ENCODE results near the gene LNPK. TPM values are rescaled to one million over a fixed set of nuclear protein-coding genes. Genes with fewer than 3 reads are reported as not detected.

LNPK gene, protein sequence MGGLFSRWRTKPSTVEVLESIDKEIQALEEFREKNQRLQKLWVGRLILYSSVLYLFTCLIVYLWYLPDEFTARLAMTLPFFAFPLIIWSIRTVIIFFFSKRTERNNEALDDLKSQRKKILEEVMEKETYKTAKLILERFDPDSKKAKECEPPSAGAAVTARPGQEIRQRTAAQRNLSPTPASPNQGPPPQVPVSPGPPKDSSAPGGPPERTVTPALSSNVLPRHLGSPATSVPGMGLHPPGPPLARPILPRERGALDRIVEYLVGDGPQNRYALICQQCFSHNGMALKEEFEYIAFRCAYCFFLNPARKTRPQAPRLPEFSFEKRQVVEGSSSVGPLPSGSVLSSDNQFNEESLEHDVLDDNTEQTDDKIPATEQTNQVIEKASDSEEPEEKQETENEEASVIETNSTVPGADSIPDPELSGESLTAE
- 10 to 100 TPM; 18.0 to 33.6 (median 25.7) TPM for total RNA-seq

DNA sequence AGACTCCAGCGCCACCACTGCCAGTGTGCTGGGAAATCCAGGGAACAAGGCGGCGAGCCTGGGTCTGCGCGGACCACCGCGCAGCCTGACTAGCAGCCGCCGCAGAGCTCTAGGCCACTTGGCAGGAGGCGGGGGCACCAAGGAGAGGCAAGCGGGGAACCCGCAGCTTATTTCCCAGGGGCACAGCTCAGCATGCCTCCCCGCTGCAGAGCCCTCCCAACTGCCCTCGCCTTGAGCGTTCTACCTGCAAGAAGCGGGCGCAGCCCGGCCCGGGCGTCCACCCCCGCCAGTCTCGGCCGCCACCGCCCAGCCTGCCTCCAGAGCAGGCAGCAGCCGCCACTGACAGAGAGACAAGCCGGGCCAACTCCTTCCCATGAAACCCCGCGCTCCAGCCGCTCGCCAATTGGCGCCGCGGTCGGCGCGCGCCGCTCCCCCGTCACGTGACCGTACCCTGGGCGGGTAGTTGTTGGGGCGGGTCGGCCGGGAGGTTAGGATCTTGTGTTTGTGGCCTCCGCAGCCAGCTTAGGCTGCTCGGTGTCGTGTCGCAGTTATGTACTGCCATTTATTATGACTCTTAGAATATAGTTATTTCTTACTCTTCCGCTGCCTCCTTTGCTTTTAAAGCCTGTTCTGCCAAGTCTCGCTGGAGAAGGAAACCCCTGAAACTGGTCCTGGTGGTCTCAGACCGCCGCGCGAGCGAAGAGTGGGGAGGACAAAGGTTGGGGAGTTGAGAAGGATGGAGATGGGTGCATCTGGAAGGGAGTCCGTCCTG, at the start of gene LNPK:
LNPK (minus strand) TSS at position 352 of the 772 bp plus-strand sequence. CDS start 6,683 bp downstream, outside the sequence.
- intact Hi-C loops (cut with DNase I; ENCODE audit: low total_unique reads): no loop called here
- in situ Hi-C loops (cut with MboI; ENCODE audit: low pct_ligation_motif_present in 1 of 4, low pct_unique_long_range_greater_than_20kb in 1 of 4, low sequenced_read_pairs in 3 of 4): no loop called here
- H3K36me3 ChIP-seq: no peaks in the 10 kb centered on the region
- 1% methylated on average over 44 of the region's 57 CpGs; no CpG with 5 or more reads in 1 of the 2 donors for WGBS, 2 donors (ENCODE audit: low coverage in 1 of 2)
- peak; percentile 96 for DNase-seq
- TF ChIP-seq POLR2AphosphoS5 (IDR thresholded peaks at IDR 0.05): peak; percentile 88 to 94 (median 94)
- TF ChIP-seq, protein P1, sequence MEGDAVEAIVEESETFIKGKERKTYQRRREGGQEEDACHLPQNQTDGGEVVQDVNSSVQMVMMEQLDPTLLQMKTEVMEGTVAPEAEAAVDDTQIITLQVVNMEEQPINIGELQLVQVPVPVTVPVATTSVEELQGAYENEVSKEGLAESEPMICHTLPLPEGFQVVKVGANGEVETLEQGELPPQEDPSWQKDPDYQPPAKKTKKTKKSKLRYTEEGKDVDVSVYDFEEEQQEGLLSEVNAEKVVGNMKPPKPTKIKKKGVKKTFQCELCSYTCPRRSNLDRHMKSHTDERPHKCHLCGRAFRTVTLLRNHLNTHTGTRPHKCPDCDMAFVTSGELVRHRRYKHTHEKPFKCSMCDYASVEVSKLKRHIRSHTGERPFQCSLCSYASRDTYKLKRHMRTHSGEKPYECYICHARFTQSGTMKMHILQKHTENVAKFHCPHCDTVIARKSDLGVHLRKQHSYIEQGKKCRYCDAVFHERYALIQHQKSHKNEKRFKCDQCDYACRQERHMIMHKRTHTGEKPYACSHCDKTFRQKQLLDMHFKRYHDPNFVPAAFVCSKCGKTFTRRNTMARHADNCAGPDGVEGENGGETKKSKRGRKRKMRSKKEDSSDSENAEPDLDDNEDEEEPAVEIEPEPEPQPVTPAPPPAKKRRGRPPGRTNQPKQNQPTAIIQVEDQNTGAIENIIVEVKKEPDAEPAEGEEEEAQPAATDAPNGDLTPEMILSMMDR (IDR thresholded peaks at IDR 0.05): no peak
- peak; percentile 91 for TF ChIP-seq POLR2A (IDR thresholded peaks at IDR 0.05)
- TF ChIP-seq EP300 (IDR thresholded peaks at IDR 0.05; ENCODE audit: low read depth): no peak
- H3K9me3 ChIP-seq: no peaks in the 10 kb centered on the region
- peaks cover 10 to 28% (median 16%) of the 10 kb centered on the region in 4 donors for H3K4me1 ChIP-seq
- H3K27ac ChIP-seq: peak within 1 kb of the TSS; percentile 91 to 95 (median 92)
- H3K27me3 ChIP-seq: no peaks in the 10 kb centered on the region
- peak within 1 kb of the TSS; percentile 64 to 92 (median 76) for H3K4me3 ChIP-seq

DNA sequence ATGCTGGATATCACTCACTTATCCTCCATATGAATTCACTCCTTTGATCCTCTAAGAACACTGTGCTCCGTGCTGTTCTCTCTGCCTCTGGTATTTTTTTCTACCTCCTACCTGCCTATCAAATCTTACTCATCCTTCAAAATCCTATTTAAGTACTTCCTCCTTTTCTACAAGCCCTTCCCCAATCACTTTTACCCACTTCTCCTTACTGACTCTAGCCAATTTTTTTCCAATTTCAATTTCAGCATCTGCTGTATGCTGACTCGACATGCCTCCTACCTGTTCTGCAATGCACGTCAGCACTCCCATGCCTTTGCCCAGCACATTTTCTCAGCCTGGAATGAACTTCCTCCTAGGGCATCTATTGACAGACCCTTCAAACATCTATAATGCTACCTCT, 37.3 kb upstream of the LNPK start:
- in situ Hi-C loops (cut with MboI; ENCODE audit: low pct_ligation_motif_present in 1 of 4, low pct_unique_long_range_greater_than_20kb in 1 of 4, low sequenced_read_pairs in 3 of 4): no loop called here
- WGBS, 2 donors (ENCODE audit: low coverage in 1 of 2): 57 to 58% methylated on average over 2 to 3 of the region's 3 CpGs
- peaks cover 6% of the 10 kb centered on the region for H3K27me3 ChIP-seq
- no peaks in the 10 kb centered on the region for H3K9me3 ChIP-seq
- no peak overlapping the region for H3K4me3 ChIP-seq
- H3K36me3 ChIP-seq: no peaks in the 10 kb centered on the region
- TF ChIP-seq, protein P1 (IDR thresholded peaks at IDR 0.05): no peak
- no peak for TF ChIP-seq POLR2AphosphoS5 (IDR thresholded peaks at IDR 0.05)
- no peak for TF ChIP-seq EP300 (IDR thresholded peaks at IDR 0.05; ENCODE audit: low read depth)
- no peak for TF ChIP-seq POLR2A (IDR thresholded peaks at IDR 0.05)
- DNase-seq: no peak
- intact Hi-C loops (cut with DNase I; ENCODE audit: low total_unique reads): no loop called here
- no peak overlapping the region for H3K27ac ChIP-seq
- no peaks in the 10 kb centered on the region for H3K4me1 ChIP-seq

DNA sequence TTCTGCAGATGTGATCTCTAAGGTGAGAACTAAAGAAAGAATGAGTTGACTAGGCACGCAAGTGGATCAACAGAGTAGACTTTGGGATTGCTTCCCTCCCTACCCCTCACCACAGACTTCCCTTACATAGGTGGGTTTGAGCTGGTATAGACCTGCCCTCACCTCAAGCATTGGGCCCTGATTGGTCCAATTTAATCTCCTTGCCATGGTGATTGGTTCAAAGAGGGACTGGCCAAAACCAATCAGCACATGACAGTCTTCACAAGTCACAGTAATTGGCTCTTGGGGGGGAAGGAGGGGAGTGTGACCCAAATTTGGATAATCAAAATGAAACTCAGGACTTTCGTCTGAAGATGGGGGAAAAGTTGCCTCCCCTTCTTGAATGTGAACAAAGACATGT, 36.6 kb upstream of the LNPK start:
- Histone ChIP-seq H3K4me3 (no peak overlapping the region), H3K27ac (no peak overlapping the region), H3K4me1 (no peaks in the 10 kb centered on the region), H3K36me3 (no peaks in the 10 kb centered on the region), H3K27me3 (peaks cover 6% of the 10 kb centered on the region), H3K9me3 (no peaks in the 10 kb centered on the region)
- DNase-seq: no peak
- WGBS, 2 donors (ENCODE audit: low coverage in 1 of 2): 75 to 78% methylated on average over 2 of the region's 2 CpGs
- in situ Hi-C loops (cut with MboI; ENCODE audit: low pct_ligation_motif_present in 1 of 4, low pct_unique_long_range_greater_than_20kb in 1 of 4, low sequenced_read_pairs in 3 of 4) (no loop called here), intact Hi-C loops (cut with DNase I; ENCODE audit: low total_unique reads) (no loop called here)
- TF ChIP-seq, protein P1 (IDR thresholded peaks at IDR 0.05): no peak
- TF ChIP-seq POLR2AphosphoS5 (IDR thresholded peaks at IDR 0.05) (no peak), POLR2A (IDR thresholded peaks at IDR 0.05) (no peak), EP300 (IDR thresholded peaks at IDR 0.05; ENCODE audit: low read depth) (no peak)

DNA sequence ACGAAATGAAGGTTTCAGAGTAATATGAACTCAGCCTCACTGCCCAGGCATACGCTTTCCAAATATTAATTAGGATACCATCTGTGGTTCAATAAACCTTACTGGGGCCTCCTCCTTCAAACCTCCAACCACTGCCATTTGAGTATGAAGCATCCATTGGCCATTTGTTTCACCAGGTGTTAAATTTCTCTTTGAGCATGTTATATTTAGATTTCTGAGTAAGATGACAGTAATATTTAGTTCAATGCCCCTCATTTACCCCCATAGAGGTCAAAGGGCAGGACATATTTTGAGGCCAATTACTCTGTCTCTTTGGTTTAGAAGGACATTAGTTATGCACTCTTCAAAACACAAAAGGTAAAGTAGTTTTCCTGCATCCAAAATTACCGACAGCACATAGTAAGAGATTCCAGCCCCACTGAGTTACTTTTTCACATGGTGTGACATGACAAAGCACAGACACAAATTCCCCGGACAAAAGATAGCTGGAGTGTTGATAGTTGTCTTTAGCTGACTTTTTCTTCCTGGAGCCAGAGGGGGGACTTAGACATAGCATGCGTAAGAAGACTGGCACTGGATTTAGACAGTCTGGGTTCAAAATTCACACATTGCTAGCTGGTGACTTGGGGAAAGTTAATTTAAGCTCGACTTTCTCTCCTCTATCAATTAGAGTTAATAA, 33.1 kb upstream of the LNPK start:
- Histone ChIP-seq H3K4me1 (peaks cover 0 to 6% (median 2%) of the 10 kb centered on the region in 4 donors), H3K9me3 (no peaks in the 10 kb centered on the region)

More for the DNA sequence above, 33.1 kb upstream of the LNPK start:
- Histone ChIP-seq H3K4me3 (no peak overlapping the region), H3K27me3 (no peaks in the 10 kb centered on the region), H3K27ac (no peak overlapping the region), H3K36me3 (no peaks in the 10 kb centered on the region)
- WGBS, 2 donors (ENCODE audit: low coverage in 1 of 2): 76% methylated on average over 6 of the region's 6 CpGs; no CpG with 5 or more reads in 1 of the 2 donors
- intact Hi-C loops (cut with DNase I; ENCODE audit: low total_unique reads): no loop called here
- in situ Hi-C loops (cut with MboI; ENCODE audit: low pct_ligation_motif_present in 1 of 4, low pct_unique_long_range_greater_than_20kb in 1 of 4, low sequenced_read_pairs in 3 of 4): no loop called here
- TF ChIP-seq, protein P1 (IDR thresholded peaks at IDR 0.05): no peak
- TF ChIP-seq POLR2AphosphoS5 (IDR thresholded peaks at IDR 0.05): no peak
- TF ChIP-seq POLR2A (IDR thresholded peaks at IDR 0.05): no peak
- TF ChIP-seq EP300 (IDR thresholded peaks at IDR 0.05; ENCODE audit: low read depth): no peak
- no peak for DNase-seq
